GM18909 (cell line): ENCODE measurements around the gene EGLN3.
"Not testable (repeated sequence)": the region's sequence is repeated elsewhere in the genome, so short reads cannot be mapped to it uniquely, and the experiment has no call there.

ENCODE experiments used
- ATAC-seq: cut with Tn5 transposase; IDR thresholded peaks from one replicate; pipeline ENCODE4 v1.9.1; 2021; ENCODE audit warnings: mild to moderate bottlenecking; ENCODE audit not compliant: unreplicated experiment, poor library complexity

Gene EGLN3

GRCh38 chr14:33950320-33951182 lies at the start of gene EGLN3:
Gene EGLN3, minus strand, starts transcription at chr14:33951074. Its CDS starts 322 bp downstream, at chr14:33950752.
- peak; percentile 92 for ATAC-seq

GRCh38 chr14:34000396-34000795 lies 49.5 kb upstream of the EGLN3 start:
- no peak for ATAC-seq

GRCh38 chr14:33999771-34000291 lies 49.0 kb upstream of the EGLN3 start:
- ATAC-seq = no peak

GRCh38 chr14:33997611-33998010 lies 46.7 kb upstream of the EGLN3 start:
- no peak for ATAC-seq

- ATAC-seq = no peak
These were observed 45.6 kb upstream of the EGLN3 start for GRCh38 chr14:33996462-33996861.

GRCh38 chr14:33993246-33993645 lies 42.4 kb upstream of the EGLN3 start:
- ATAC-seq = no peak

- ATAC-seq = no peak
These were observed 41.6 kb upstream of the EGLN3 start for GRCh38 chr14:33992274-33993007.

- ATAC-seq = no peak
These were observed 39.9 kb upstream of the EGLN3 start for GRCh38 chr14:33990790-33991189.

GRCh38 chr14:33987565-33988080 lies 36.7 kb upstream of the EGLN3 start:
- ATAC-seq = no peak

- ATAC-seq = no peak
These were observed 35.9 kb upstream of the EGLN3 start for GRCh38 chr14:33986804-33987203.

GRCh38 chr14:33985242-33985641 lies 34.4 kb upstream of the EGLN3 start:
- no peak for ATAC-seq

GRCh38 chr14:33979613-33980276 lies 28.9 kb upstream of the EGLN3 start:
- ATAC-seq = peak; percentile 88

GRCh38 chr14:33978892-33979612 lies 28.2 kb upstream of the EGLN3 start:
- no peak for ATAC-seq

- ATAC-seq = peak; percentile 96
These were observed 21.8 kb upstream of the EGLN3 start for GRCh38 chr14:33972583-33973081.

GRCh38 chr14:33969846-33970245 lies 19.0 kb upstream of the EGLN3 start:
- not testable (repeated sequence) for ATAC-seq

GRCh38 chr14:33968722-33969121 lies 17.8 kb upstream of the EGLN3 start:
- no peak for ATAC-seq

GRCh38 chr14:33967138-33967537 lies 16.3 kb upstream of the EGLN3 start:
- no peak for ATAC-seq

- no peak for ATAC-seq
These were observed 15.4 kb upstream of the EGLN3 start for GRCh38 chr14:33966276-33966675.

GRCh38 chr14:33964599-33965317 lies 13.9 kb upstream of the EGLN3 start:
- ATAC-seq = no peak
